Stimulated activated CD4-positive, alpha-beta T cell treated with anti-CD3 and anti-CD28 coated beads, TNF-alpha, amount 100 ng/mL, for 1 hour (primary cell): ENCODE results near the gene SLC22A1.
"Not testable (repeated sequence)": the region's sequence is repeated elsewhere in the genome, so short reads cannot be mapped to it uniquely, and the experiment has no call there.

ENCODE experiments used
- DNase-seq, 3 donors: peaks; one replicate each; pipeline ENCODE4 v3.0.0-alpha.2; 2020; ENCODE audit warnings: low read depth in 3 of 3, low spot score in 1 of 3

Gene SLC22A1

DNA sequence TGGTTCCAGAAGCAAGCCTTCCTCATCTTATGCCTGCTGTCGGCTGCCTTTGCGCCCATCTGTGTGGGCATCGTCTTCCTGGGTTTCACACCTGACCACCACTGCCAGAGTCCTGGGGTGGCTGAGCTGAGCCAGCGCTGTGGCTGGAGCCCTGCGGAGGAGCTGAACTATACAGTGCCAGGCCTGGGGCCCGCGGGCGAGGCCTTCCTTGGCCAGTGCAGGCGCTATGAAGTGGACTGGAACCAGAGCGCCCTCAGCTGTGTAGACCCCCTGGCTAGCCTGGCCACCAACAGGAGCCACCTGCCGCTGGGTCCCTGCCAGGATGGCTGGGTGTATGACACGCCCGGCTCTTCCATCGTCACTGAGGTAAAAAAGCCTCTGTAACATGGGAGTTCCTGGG is 366 bp downstream of the SLC22A1 start:
- DNase-seq, result no peak

DNA sequence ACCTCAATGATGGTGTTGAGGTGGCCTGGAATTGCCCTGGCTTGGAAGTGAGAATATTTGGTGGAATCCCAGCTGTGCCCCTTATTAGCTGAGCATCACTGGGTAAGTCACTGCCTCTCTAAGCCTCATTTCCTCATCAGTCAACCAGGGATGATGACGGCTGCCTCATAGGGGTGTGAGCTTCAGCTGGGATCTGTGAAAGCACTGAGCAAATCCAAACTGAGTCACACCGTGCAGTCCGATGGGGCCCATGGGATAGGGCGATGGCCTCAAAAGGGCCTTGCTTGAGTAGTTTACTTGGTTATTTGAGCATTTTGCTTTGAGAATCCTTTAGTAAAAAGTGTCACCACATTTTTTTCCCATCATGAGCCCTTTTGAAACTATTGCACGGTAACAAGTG is 1.1 kb downstream of the SLC22A1 start:
- no peak for DNase-seq

DNA sequence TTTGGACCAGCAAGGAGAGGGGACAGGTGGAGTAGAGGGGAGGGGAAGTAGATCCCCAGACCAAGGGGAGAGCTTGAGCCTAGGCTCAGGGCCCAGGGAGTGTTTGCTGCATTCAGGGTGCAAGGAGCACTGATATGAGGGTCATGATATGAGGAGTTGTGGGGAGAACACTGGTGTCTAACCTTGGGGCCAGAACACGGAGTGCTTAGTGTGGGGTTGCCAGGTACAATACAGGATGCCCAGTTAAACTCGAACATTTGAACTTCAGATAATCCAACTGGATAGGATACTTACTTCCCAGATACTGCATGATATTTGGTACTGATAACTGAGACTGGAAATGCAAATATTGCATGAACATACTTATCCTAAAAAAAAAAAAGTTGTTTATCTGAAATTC is 2.4 kb downstream of the SLC22A1 start:
- DNase-seq, result no peak

DNA sequence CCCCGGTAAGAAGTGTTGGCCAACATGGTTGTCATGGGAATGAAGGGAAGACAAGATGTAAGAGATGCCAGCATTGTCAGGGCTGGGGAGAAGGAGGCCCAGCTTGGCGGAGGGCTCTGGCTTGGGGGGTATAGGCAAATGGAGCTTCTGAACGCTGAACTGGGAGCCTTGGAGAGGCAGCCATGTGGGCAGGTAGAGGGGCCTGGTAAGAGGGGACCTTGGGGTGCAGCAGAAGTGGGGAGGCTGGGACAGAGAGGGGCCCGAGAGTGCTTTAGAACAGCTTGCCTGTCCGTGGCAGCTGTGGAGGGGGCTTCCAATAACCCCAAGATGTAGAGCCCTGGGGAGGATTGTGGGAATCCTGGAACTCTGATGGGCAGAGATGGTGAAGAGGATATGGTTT is 3.0 kb downstream of the SLC22A1 start:
- no peak for DNase-seq

DNA sequence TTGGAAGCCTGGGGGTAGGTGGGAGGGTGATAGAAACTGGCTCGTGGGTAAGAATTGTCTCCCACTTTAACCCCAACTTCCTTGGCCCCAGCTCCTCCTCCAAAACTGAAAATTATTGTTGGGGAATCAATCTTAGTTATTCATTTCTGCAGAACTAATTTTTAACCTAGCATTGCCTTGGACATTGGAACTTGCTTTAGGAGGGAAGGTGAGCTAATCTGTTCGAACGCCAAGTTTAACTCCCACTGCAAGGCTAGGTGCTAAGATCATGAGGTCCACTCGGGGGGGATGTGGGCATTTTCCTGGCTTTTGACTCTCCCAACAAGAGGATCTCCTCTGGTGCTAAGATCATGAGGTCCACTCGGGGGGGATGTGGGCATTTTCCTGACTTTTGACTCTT is 3.5 kb downstream of the SLC22A1 start:
- not testable (repeated sequence) for DNase-seq

DNA sequence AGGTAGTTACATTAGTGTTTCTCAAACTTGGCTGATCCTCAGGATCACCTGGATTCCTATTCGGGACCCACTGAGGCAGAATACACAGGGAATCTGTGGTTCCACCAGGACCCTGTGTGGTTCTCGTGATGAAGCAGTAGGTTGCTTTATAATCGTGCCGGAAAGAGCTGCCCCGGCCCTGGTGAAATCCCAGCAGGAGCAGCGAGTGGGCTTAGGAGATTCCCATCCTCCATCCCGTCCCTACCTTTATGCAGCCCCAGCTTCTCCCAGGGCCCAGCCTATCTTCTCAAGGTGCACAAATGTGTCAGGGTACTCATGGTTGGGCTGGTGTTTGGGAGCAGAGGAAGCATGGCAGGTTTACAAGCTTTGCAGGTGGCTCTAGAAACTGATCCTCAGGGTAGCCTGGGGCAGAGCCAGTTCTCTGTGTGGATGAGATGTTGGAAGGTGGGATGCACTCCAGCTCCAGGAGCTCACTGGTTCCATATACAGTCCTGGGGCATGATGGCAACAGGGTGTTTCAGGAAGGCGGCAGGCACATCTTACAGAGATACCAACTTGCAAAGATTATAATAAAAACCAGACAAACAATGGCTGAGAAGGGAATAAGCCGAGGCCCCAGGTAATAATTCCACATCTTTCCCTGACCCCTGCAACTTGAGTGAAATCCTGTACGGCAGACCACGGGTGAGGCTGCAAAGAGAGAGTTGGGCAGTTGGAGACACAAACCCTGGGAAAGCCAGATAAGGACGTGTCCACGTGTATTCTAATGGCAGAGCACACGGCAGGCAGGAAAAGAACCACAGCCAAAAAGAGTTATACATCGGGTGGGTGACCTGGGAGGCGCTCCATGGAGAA is 5.9 kb downstream of the SLC22A1 start:
- no peak for DNase-seq

DNA sequence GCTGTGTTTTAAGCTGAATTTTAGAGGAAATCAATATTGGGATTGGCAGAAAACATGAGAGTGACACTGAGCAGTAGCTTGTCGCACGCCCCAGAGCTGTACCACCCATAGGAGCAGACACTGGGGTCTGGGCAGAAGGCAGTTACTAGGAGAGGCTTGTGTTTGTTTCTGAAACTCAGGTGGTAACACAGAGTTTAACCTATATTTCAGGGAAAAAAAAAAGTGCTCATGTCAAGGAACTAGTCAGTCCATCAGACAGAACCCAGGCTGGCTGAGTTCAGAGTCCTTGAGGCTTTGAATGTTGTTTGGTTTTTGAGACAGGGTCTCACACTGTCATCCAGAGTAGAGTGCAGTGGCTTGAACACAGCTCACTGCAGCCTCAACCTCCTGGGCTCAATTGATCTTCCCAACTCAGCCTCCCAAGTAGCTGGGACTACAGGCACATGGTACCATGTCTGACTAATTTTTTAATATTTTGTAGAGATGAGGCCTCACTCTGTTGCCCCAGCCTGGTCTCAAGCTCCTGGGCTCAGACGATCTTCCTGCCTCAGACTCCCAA is 6.6 kb downstream of the SLC22A1 start:
- no peak for DNase-seq

DNA sequence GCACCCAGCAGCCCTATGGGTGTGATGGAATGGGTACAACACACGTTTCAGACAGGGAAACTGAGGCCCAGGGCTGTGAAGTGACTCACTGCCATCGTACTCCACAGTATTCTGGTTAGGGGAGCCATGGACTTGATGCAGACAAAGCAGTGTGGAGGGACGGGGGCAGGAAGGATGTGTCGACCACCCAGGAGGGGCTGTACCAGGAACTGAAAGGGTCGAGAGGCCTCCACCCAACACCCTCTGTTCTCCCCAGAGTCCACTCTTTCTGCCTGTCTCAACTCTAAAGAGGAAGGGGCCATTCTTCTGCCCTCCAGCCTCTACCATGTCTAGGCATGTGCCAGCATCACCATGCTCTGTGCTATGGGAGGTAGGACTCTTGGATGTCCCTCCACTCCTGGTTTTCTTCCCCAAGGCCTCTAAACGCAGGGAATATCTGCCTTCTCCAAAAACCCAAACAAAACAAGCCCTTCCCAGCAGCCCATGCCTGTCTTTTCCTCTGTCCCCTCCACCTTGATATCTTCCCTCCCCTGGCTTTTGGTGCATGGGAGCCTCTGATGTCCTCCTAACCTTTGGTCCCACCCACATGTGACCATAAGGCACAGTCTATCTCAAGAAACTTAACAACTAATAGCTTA is 7.4 kb downstream of the SLC22A1 start:
- no peak for DNase-seq

DNA sequence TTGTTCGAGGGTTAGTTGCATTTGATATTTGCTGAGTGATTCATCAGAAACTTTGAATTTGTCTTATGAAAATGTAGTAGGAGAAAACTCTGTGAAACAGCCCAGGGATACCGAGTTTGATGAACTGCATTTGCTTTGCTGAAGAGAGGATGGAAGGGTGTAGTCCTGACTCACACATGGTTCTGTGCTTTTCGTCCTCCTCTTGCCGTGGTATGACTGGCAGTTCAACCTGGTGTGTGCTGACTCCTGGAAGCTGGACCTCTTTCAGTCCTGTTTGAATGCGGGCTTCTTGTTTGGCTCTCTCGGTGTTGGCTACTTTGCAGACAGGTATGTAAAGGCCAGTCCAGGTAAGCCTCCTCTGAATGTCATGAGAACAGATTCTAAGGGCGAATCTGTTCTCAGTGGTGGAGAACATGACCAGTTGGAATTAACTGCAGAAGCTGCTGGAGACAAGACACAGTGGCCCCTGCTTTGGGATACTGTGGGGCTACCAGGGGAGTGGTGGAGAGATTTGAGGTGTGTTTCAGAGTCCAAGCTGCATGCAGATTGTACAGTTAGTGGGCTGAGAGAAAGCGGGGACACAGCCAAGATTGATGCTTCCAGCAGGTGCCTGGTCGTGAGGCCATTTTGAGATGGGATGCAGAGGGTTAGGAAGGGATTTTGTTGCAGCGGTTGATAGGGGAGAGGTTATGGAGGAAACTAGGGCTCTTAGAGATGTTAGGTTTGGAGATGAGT is 8.4 kb downstream of the SLC22A1 start:
- DNase-seq, result no peak

DNA sequence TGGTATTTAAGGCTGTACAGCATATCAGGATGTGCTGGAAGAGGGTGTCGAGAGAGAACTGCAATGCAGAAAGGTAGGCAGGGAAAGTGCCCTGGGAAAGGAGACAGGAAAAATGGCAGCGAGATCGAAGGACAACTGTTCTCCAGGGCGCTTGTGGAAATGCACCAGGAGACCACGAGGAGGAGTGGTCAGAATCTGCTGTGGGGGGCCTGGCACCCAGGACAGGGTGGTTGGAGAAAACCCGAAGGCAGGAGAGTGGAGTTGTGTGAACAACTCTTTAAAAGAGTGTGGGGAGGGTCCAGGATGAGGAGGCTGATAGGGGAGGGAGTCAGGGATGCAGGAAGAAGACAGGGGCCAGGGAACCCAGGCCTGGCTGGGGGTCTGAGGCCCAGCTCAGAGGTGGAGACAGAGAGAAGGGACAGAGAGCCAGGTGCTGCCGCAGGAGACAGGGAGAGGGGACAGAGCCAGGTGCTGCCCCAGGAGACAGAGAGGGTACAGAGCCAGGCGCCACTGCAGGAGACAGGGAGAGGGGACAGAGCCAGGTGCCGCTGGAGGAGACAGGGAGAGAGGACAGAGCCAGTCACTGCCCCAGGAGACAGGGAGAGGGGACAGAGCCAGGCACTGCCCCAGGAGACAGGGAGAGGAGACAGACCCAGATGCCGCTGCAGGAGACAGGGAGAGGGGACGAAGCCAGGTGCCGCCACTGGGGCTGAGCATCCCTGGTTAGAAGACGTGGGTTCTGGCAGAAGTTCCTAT is 9.3 kb downstream of the SLC22A1 start:
- no peak for DNase-seq

DNA sequence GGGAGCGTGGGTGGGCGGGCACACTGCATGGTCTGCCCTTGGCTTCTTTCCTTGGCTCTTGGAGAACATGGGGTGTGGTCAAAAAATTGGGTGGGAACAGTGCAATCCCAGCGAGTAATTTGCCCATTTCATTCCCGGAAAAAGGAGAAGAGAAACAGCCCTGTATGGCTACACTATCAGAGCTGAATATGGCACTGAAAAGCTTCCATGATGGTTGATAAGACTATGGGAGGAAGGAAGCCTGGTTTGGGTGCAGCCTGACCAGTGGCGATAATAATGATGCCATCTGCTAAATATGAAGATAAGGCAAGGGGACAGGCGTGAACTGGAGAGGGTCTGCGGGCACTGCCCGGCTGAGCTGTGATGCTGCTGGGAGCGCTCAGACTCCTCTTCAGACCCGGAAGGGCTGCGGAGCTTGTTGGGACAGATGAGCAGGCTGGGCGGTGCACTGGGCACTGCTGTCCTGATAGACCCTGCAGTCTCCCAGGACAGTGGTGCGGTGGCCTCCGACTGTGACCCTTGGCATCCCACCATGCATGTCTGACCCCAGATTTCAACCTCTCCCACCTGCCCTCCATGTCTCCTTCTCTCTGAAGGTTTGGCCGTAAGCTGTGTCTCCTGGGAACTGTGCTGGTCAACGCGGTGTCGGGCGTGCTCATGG is 10.2 kb downstream of the SLC22A1 start:
- DNase-seq, result no peak

DNA sequence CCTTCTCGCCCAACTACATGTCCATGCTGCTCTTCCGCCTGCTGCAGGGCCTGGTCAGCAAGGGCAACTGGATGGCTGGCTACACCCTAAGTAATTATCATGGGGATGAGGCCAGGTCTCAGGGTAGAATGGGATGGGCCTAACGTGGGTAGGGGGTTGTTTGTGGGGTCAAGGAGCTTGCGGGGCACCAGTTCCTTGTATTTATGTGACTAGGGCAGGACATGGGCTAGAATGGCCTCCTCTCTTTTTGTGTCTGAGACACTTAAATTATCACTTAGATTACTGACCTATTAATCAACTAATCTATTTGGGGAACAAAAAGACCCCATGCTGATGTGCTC is 10.7 kb downstream of the SLC22A1 start:
- DNase-seq, result no peak

DNA sequence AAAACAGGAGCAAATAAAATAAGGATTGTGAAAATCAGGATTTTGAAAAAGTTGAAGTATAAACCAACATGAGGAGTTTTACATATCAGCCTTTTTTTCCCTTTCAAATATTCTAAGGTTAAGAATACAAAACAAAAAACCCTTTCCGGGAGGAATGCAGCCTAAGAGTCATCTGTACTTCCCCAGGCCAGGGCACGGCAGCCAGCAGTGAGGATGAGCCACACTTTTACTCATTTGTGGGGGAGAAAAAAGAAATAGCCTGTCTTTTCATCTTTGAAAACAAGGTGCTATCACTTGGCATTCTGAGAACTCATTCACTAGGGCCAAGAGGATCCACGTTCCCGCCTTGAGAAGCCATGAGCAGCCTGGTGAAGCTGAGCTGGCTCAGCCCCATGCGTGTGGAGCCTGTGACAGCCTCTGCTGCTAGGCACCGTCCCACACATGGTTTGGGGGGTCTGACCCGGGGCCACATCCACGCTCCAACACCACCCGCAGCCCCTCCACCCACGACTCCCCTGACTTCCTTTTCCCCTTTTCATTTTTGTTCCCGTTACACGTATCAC is 11.2 kb downstream of the SLC22A1 start:
- no peak for DNase-seq

DNA sequence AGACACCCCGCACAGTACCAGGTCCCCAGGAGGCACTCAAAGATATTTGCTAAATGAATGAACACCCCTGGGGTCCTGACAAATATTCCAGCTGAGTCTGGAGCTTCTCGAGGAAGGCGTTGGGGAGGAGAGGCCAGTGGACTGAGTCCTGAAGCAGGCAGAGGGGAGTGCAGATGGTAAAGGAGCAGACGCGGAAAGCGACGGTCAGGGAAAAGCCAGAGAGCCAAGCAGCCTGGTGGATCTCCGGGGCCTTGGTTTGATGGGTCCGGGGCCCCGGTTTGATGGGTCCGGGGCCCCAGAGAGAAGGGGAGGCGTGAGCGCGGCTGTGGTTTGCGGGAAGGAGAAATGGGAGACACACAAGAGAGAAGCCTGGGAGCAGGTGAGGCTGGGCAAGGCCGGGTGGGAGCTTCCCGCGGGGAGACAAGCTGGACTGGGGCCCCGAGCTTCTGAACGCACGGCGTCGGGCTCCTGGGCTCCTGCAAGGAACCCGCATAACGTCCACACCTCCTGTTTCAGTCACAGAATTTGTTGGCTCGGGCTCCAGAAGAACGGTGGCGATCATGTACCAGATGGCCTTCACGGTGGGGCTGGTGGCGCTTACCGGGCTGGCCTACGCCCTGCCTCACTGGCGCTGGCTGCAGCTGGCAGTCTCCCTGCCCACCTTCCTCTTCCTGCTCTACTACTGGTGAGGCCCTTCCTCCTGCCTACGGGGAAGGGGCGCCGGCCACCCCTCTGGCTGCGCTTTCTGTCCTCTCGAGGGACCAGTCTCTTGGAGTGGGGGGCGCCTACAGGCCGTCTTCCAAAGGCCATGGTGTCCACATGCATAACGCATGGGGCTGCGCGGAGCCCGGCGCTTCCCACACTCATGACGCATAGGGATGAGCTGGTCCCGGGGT is 12.1 kb downstream of the SLC22A1 start:
- DNase-seq, result no peak

DNA sequence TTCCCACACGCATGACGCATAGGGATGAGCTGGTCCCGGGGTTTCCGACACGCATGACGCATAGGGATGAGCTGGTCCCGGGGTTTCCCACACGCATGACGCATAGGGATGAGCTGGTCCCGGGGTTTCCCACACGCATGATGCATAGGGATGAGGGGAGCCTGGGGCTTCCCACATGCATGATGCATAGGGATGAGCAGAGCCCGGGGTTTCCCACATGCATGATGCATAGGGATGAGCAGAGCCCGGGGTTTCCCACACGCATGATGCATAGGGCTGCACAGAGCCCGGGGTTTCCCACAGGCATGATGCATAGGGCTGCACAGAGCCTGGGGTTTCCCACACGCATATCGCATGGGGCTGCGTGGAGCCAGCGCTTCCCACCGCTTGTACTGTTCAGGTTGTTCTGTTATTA is 12.7 kb downstream of the SLC22A1 start:
- not testable (repeated sequence) for DNase-seq

DNA sequence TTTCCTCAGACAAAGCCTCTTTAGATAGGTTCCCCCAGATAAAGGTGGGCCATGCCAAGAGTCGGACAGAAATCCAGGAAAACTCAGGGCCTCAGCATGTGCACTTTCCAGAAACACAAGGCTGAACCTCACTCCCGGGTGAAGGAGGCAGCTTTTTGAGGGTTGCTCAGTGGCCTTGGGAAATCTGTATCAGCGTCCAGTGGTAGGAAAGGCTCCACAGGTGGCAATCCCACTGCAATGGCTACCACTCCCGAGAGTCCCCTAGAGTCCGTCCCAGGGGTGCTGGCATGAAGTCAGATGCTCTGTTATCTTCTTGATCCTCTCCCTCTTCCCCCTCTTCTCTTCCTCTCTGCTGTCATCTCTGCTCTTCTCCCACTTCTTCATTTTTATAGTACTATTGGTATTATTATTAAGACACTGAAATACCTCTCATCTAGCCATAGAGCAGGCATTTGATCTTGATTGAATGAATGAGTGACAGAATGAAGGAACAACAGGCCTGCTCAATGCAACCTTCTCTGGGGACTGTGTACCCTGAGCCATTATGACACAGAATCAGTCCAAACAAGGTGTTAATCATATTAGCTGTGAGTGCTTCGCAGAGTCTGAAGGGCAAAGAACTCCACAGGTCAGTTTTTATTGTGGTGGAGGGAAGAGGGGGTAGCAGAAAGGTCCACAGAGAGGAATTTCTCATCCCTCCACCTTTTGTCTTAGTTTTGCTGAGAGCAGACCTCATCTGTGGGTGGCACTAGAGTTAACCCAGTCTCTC is 13.3 kb downstream of the SLC22A1 start:
- DNase-seq, result no peak

DNA sequence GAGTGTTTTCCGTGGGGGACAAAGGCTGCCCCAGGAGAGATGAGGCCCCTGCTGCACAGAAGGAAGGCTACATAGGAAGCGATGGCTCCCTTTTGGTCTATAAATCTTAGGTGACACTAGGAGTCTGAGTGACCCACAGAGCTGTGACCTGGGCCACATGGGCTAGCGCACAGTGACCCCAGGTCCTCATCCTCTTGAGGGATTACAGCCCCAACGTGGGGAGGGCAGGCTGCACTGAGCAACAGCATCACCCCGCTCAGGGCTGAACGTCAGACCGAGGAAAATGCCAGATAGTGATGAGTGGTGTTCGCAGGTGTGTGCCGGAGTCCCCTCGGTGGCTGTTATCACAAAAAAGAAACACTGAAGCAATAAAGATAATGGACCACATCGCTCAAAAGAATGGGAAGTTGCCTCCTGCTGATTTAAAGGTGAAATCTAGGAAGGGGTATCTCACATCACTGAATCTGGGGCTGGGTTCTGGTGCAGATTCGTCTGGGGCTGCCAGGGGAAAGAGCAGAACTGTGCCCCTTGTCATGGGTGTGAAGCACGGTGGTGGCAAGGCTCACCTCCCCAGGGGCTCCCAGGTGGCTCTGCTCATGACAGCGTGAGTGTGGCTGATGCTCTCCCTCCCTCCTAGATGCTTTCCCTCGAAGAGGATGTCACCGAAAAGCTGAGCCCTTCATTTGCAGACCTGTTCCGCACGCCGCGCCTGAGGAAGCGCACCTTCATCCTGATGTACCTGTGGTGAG is 14.5 kb downstream of the SLC22A1 start:
- no peak for DNase-seq
